HG03045 (cell line): Measurements from ENCODE around the gene DKC1.

Experiments used
- ATAC-seq: cut with Tn5 transposase; IDR thresholded peaks from one replicate; pipeline ENCODE4 v1.9.1; 2021; ENCODE audit warnings: mild to moderate bottlenecking, moderate library complexity; ENCODE audit not compliant: unreplicated experiment

The DKC1 gene

DNA sequence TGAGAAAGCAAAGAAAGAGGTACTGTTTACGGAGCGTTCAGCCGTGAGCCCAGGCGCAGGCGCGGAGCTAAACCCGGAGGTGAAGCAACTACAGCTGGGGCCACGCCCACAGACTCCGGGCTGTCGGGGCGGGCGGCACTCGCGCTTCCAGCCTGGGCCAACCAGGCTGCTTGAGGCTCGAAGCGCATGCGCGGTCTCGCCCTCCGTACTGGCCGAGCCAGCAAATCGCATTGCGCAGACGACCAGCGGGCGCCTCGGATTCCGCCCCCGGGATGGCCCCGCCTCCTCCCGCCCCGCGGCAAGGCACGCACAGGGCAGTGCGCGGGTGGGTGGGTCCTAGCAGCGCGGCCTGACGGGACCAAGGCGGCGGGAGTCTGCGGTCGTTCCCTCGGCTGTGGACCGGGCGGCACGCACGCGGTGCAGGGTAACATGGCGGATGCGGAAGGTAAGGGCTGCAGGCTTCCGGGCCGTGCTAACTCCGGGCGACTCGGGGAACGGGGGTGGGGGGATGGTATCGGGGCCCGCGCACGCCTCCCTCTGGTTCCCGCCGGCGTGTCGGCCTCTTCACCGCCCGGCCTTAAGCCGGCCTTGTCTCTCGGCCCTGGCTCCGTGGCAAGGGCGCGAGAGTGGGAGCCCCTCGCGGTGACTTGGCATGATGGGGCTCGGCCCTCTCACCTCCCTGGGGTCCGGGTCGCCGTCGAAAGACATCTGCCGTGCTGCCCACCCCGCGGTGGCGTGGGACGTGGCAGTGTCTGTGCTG lies at the start of gene DKC1:
Gene DKC1, plus strand, starts transcription at position 328 of the 760 bp plus-strand sequence. Its CDS starts 102 bp downstream, at position 430.
- peak; percentile 87 for ATAC-seq

DNA sequence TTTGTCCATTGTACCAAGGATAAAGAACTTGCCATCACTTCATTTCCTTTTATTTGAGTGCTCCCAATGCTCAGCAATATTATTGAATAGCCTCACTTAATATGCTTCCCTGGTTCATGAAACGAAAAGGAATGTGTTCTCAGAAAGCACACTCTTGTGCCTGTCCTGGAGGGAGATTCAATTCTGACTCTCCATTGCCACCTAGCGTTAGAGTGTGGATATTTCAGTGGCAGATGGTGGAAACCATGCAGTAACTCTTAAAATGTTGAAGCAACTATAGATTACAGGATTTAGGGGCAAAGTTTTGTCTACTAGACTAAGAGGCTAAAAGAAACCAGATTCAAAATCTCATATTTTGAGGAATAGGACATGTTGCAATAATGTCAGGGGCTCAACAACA lies 47.7 kb upstream of the DKC1 start:
- no peak for ATAC-seq

DNA sequence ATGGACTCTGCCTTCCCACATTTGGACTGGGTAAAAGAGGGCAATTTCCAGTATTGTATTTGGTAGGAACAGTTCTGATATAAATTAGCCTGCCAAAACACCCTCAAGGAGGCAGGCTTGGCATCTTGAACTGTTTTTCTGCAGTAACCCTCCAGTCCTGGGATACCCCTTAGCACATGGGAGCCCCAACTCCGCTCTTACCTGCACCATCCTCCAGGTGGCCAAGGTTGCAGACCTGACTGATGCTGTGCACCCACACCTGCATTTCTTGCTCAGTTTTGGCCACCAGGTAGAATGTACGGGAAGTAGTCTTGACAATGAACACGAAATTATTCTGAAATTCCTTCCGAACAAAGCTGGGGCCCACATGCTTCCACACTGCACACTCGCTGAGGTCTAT lies 46.8 kb upstream of the DKC1 start:
- no peak for ATAC-seq

DNA sequence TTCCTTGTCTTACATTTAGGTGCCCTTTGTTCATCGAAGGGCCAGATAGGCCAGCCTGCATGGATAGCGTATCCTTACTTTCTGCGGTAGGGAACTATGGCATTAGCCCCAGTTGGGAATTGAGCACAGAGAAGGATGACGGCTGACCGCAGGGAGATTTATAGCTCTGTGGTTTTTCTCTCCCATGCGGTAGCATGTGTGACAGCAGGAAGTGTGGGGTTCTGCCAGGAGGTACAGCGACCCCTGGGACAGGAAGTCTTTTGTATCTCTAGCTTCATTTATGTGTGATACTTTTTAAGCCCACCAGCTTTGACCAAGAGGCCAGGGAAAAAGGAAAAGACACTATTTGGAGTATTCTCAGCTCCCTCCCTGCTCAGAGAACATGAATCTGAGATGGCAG lies 44.8 kb upstream of the DKC1 start:
- no peak for ATAC-seq

DNA sequence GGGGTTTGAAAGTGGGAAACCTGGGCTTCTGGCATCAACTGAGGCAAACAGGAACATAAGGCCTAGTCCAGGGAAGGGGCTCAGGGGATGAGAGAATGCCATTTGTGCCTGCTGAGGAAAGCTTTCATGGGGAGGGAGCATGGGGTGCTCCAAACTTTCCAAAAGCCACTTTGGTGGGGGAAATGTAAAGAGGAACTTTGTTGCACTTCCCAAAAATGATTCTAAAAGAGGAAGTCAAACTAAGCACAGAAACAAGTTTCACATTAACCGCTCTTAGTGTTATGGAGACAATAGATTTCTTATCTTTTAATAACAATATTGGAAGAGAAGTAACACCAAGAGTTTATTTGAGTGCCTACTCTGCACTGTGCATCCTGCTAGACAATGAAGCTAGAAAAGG lies 44.0 kb upstream of the DKC1 start:
- no peak for ATAC-seq

DNA sequence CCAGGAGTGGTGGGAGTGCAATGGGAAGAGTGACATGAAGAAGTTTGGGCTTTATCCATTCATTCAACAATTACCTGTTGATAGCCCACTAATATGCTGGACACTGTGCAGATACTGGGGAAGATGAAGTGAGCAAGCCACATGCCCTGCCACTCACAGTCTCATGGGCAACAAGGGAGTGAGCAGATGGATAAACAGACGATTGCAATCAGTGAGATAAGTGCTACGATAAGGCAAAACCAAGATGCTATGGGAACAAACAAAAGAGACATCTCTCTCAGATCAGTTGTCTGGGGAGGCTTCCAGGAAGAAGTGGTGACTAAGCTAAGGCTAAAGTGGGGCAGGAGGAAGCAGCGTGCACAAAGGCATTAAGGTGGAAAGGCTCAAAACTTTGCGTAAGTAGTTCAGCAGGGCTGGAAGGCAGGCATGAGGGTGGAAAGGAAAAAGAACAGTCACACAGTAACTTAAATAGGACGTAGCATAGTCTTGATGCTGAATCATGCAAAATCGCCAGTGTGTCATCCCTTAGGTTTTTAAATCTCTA lies 43.5 kb upstream of the DKC1 start:
- ATAC-seq = no peak

DNA sequence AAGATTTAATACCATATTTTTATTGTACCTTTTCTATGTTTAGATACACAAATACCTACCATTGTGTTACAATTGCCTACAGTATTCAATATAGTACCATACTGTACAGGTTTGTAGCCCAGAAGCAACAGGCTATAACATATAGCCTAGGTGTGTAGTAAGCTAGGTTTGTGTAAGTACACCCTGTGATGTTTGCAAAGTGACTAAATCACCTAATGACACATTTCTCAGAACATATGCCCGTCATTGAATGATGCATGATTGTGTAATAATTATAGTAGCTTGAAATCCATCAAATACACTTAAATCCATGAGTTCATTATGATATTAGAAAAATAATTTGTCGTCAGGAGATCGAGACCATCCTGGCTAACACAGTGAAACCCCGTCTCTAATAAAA lies 42.6 kb upstream of the DKC1 start:
- ATAC-seq = no peak

DNA sequence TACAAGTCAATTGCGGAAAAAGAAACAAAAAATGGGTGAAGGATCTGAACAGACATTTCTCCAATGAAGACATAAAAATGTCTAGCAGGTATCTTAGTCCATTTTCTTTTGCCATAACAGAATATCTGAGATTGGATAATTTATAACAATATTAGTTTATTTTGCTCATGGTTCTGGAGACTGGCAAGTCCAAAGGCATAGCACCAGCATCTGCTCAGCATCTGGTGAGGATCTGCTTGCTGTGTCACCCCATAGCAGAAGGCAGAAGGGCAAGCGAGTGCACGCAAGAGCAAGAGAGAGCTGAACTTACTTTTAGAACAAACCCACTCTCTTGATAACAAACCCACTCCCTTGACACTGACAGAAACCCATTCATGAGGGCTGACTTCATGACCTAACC lies 41.5 kb upstream of the DKC1 start:
- no peak for ATAC-seq

DNA sequence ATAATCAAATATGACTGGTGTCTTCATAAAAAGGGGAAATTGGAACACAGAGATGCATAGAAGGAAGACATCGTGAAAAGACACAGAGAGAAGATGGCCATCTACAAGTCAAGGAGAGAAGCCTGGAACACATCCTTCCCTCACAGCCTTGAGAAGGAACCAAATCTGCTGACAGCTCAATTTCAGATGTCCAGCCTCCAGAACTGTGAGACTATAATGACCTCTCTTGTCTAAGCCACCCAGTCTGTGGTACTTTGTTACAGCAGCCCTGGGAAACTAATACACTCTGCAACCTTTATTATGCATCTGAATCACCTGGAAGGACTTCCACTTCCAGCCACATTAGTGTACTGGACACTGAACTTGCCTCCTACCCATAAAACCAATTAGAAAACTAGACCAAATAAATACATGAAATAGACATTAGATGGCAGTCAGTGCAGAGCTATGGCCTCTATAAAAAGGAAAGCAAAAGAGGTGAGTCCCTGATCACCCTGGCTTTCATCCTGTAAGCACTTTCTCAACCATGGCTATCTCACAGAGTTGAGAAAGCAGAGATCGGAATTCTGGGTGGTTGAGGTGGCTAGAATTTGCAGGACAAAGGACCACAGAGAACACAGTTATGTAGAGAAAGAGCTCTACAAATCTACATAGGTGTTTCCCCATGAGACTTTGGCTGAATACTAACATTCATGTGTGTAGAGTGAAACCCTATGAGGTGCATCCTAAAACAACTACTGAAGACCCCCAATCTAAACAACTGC lies 37.5 kb upstream of the DKC1 start:
- ATAC-seq = no peak

DNA sequence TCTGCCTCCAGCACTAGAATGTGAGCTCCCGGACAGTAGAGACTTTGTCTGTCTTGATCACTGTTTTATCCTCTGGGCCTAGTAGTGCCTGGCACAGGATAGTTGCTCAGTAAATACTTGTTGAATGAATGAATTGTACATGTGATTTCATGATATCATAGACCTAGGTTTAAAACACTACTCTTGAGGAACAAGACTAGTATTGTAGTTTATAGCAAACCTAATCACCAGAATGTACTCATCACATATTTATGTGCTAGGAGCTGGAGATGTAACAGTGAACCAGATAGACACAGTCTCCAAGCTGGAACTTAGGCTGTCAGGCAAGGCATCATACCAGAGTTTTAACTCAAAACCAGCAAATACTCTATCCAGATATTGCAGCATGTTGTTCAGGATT lies 35.2 kb upstream of the DKC1 start:
- ATAC-seq = no peak

DNA sequence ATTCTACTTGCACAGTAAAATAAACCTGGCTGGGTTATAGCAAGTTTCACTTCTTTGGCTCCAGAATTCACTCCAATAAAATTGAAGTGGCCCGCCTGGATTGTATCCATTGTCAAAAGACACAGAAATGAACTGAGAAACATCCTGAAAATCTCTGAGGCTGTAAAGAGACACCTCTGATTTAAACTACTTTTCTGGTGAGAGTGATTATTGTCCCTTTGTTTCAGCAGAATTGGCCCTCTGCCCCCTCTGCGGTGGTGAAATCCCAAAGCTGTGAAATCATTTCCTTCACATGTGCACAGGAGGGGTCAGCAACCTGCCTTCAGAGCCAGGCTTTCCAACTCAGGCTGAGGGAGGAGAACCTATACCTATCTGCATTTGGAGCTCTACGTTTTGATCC lies 34.8 kb upstream of the DKC1 start:
- ATAC-seq = no peak

DNA sequence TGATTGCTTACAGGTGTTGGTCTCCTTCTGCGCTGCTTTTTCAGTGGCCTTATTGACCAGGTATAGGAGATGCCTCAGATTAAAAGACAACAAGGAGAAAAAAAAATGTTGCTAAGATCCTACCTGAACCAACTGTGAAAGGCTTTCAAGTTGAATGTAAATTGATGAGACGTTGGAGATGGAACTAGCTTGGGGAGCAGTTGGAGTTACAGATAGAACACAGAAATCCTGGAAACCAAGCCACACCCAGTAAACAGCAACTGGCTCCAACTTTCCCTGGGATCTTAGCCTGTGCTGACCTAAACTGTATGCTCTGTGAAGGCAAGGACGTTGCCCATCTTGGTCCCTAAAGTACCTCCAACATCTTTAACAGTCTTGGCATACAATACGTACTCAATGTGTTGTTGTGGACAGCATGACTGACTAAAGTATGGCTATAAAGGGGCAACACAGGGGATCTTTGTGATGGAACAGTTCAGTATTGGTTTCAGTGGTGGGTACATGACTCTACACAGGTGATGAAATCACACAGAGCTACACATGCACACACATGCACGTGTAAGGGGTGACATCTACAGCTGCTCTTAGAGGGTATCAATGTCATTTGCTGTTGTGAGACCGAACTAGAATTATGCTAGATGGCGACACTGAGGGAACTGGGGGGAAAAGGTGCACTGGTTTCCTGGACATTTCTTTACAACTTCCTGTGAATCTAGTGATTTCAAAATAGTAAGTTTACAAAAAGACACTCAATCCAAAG lies 34.1 kb upstream of the DKC1 start:
- ATAC-seq = no peak

DNA sequence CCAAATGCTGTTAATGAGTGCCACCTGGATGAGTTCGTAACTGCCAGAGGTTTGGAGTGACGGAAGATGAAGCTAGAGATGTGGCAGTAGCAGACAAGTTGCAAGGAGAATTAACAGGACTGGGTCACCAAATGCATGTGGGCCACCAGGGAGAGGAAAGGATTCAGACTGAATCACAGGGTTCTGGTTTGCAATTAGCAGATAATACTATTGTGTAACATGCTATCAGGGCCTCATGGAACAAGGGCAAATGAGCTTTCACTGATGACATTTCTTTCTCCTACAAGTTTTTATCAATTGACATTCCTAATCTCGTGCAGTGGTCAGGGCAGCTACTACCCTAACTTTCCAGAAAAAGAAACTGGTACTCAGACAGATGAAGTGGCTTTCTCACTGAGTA lies 33.2 kb upstream of the DKC1 start:
- no peak for ATAC-seq

DNA sequence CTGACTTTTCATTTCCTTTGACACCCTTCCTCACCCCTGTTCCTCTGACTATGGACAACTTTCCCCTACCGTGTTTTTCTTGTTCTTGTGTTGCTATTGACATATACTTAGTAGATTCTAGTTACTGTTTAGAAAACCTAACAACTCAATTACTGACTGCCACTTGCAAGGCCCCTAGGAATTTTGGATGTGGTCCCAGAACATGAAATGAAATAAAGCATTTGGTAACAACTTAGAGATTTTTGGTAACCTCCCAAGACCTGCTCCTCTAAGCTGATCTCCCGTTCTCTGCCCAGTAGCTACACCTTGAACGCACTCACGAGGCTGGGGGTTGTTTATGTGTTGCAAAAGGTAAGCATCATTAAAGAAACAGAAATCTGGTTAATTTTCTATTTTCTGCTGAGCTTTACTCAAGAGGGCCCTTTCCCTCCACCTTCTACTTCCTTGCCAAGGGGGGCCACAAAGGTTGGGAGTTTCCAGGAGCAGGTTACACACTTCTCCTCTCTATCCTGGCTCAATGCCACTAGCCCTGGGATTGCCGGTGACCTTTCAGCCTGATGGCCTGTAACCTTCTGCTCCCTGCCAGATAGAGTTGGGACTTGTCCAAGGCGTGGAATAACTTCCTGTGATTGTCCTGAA lies 32.3 kb upstream of the DKC1 start:
- ATAC-seq = no peak

DNA sequence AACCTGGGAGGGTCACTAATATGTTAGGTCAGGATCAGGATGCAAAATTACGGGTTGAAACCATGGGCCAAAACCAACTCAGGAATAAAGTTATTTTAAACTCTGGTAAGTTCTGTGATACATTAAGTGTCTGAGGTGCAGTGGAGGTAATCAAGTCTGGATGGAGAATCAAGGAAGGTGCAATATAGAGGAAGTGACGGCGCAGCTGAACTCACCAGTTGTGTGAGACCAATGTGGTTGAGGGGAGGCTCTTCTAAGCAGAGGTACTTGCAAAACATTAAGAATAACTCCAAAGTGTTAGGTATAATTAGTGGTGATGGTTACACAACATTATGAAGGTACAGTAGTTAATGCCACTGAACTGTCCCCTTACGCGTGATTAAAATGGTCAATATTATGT lies 31.5 kb upstream of the DKC1 start:
- no peak for ATAC-seq

DNA sequence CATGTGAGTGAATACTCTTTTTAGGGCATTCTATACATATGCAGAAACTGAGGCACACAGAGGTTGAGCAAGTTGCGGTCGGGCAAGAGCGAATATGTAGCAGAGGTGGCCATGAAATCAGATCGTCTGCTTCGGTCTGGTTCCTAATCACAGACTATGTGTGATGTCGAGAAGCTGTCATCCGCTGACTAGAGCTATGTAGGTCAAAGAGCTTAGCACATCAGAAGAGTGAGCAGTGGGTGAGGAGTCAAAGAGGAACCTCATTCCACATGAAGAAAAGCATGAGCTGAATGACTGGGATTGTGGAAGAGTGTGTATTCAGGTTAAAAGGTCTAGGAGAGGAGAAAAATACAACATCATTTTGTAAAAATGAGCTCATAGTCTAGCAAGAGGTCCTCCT lies 30.8 kb upstream of the DKC1 start:
- no peak for ATAC-seq

DNA sequence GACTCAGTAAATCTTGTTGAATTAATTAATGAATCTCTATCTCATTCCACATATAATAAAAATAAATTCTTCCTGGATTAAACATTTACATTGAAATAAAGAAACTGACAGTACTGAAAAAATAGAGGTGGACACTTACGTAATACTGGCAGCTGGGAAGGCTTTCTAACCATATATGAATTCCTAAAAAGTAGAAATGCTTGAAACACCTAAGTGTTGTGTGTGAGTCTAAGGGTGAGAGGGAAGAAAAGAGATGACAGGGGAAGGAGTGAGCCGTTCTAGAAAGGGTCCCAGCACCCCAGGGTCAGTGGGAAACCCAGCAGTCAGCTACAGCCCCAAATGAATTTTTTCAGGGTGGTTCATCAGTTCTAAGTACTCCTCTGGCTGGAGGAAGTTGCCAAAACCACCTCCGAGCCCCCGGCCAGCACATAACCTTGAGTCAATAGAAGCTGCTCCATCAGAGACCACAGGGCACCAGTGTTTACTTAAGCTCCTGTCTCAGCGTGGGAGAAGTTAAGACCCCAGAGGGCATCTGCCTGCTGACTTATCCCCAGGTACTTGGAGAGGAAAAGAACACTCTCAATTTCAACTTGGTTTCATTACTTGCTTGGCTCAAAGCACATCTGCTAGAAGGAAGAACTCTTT lies 30.1 kb upstream of the DKC1 start:
- ATAC-seq = no peak

DNA sequence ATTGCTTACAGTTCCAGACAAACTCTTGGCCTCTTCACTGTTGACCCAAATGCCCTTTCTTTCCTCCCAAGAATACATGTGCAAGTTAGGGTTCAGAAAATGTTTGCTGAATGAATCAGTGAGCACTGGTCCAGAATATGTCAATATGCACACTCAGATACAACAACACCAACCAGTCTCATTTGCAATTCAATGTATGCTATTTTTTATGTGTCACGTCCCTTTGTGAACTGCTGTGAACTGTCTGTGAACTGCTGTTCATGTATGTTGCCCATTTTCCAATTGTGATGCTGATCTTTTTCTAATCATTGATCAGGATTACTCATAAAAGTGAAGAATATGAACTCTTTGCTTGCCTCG lies 29.6 kb upstream of the DKC1 start:
- no peak for ATAC-seq

DNA sequence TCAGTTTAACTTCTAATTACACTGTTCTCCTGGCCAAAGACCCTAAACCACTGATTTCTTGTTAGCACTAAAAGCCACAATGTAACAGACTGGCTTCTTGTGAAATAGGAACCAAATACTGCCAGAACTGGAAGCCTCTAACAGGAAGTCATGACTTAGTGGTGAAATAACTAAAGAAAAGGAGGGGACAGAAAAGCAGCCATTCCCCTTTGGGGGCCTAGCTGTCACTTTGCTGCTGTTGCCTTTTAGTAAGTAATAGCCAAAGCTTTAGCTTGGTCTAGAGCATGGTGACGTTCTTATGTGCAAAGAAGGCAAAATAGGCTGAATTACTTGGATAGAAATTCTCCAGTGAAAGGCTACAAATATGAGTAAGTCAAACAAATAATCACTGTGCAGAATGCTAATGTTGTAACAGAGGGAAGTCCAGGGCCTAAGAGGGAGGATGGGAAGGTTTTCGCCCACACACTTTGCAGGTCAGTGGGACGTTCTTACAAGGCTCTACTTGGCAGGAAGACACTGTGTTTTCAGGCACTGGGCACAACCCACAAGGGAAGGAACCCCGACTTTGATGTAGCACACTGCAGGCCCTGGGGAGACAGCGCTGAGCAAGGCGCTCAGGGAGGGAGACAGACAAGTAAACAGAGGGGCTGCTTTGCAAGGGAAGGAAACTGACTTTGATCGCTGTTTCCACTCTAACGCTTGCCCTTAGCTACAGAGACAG lies 28.4 kb upstream of the DKC1 start:
- ATAC-seq = no peak
